NCI-H2081 treated with DMSO at 0.1 percent for 48 hours (cell line): Measurements from ENCODE around the gene PRKAG3.

Experiments
- DNase-seq: peaks from one replicate; lab custom pipeline; 2025; lab: John Stamatoyannopoulos, UW

PRKAG3 gene

GRCh38 chr2:218813771-218814460, 17.7 kb downstream of the PRKAG3 start:
- DNase-seq, result no peak

GRCh38 chr2:218812861-218813260, 18.7 kb downstream of the PRKAG3 start:
- no peak for DNase-seq

GRCh38 chr2:218812096-218812815, 19.3 kb downstream of the PRKAG3 start:
- DNase-seq, result no peak

- DNase-seq, result no peak
Observed at GRCh38 chr2:218811382-218811781, 20.2 kb downstream of the PRKAG3 start.

- DNase-seq, result no peak
Observed at GRCh38 chr2:218810256-218810655, 21.3 kb downstream of the PRKAG3 start.

GRCh38 chr2:218809515-218809914, 22.1 kb downstream of the PRKAG3 start:
- no peak for DNase-seq

- no peak for DNase-seq
Observed at GRCh38 chr2:218807626-218808025, 24.0 kb downstream of the PRKAG3 start.

GRCh38 chr2:218806346-218806978, 25.1 kb downstream of the PRKAG3 start:
- DNase-seq, result no peak

- no peak for DNase-seq
Observed at GRCh38 chr2:218805627-218806026, 26.0 kb downstream of the PRKAG3 start.

GRCh38 chr2:218804817-218805216, 26.8 kb downstream of the PRKAG3 start:
- no peak for DNase-seq

GRCh38 chr2:218802386-218802994, 29.1 kb downstream of the PRKAG3 start:
- DNase-seq, result no peak

GRCh38 chr2:218799990-218800389, 31.6 kb downstream of the PRKAG3 start:
- no peak for DNase-seq

GRCh38 chr2:218798767-218799504, 32.7 kb downstream of the PRKAG3 start:
- no peak for DNase-seq

- DNase-seq, result no peak
Observed at GRCh38 chr2:218796691-218797090, 34.9 kb downstream of the PRKAG3 start.

- DNase-seq, result no peak
Observed at GRCh38 chr2:218792433-218792832, 39.2 kb downstream of the PRKAG3 start.

GRCh38 chr2:218788529-218789255, 42.9 kb downstream of the PRKAG3 start:
- no peak for DNase-seq

GRCh38 chr2:218786133-218786532, 45.5 kb downstream of the PRKAG3 start:
- DNase-seq, result no peak

GRCh38 chr2:218785103-218785502, 46.5 kb downstream of the PRKAG3 start:
- DNase-seq, result no peak

- no peak for DNase-seq
Observed at GRCh38 chr2:218783688-218784087, 47.9 kb downstream of the PRKAG3 start.

GRCh38 chr2:218782528-218782844, 49.1 kb downstream of the PRKAG3 start:
- no peak for DNase-seq

- DNase-seq, result no peak
Observed at GRCh38 chr2:218781691-218782527, 49.7 kb downstream of the PRKAG3 start, which contains the start of gene CYP27A1. TSS of gene CYP27A1 (plus strand) at chr2:218782147. CDS start at chr2:218782183, 36 bp downstream.
